ENCODE results near the gene CLMN.

GRCh38 chr14:95155045-95155444 lies 164.7 kb downstream of the CLMN start:
- no peak for TF ChIP-seq CTCF (IDR thresholded peaks at IDR 0.05)
- TF ChIP-seq EZH2 (IDR thresholded peaks at IDR 0.05; ENCODE audit: borderline replicate concordance, insufficient read depth, low read depth, low read length, poor library complexity, severe bottlenecking), result no peak
